ENCODE measurements around the gene PDE6C. TPM values are rescaled to one million over a fixed set of nuclear protein-coding genes. Genes with fewer than 3 reads are reported as not detected.

PDE6C gene
- total and polyA plus RNA-seq, 9 donors: 0.06 to 2.1 (median 0.75) TPM; not detected in 1

DNA sequence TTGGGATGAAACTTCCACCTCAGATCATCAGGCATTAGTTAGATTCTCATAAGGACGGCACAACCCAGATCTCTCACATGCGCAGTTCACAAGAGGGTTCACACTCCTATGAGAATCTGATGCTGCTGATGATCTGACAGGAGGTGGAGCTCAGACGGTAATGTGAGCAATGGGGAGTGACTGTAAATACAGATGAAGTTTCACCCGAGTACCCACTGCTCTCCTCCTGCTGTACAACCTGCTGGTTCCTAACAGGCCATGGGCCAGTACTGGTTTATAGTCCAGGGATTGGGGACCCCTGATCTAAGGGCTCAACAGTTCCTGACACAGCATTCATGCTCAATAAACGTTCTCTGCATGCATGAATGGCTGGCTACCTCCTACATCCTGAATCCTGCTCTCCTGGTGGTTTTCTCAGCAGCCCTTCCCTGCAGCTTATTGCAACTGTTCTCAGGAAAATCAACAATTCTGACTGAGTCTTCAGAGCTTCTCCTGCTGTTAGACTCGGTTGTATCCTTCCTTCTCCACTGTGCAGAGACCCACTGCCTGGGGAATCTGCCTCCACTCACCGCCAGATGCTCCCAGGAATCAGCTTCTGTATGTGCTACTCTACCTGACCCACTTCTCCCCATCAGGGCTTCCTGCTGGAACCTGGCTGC is 17.4 kb downstream of the PDE6C start:
- no peak overlapping the region for H3K27ac ChIP-seq (ENCODE audit: low read length)
- WGBS (ENCODE audit: insufficient coverage): 45% methylated on average over 5 of the region's 7 CpGs
- H3K27me3 ChIP-seq (ENCODE audit: control insufficient read depth, insufficient read depth, low read length): no peaks in the 10 kb centered on the region
- no peaks in the 10 kb centered on the region for H3K9me3 ChIP-seq (replicated peaks; ENCODE audit: control insufficient read depth, low read depth, low read length)
- H3K36me3 ChIP-seq (ENCODE audit: control insufficient read depth, insufficient read depth, low read length): no peaks in the 10 kb centered on the region
- no peak overlapping the region for H3K4me3 ChIP-seq (ENCODE audit: low read length)
- no peak for DNase-seq
- no peaks in the 10 kb centered on the region for H3K4me1 ChIP-seq (ENCODE audit: control insufficient read depth, insufficient read depth, low read length)

- peak; percentile 16 for DNase-seq
- 65% methylated on average over 15 of the region's 15 CpGs for WGBS (ENCODE audit: insufficient coverage)
- Histone ChIP-seq H3K27me3 (ENCODE audit: control insufficient read depth, insufficient read depth, low read length) (no peaks in the 10 kb centered on the region), H3K27ac (ENCODE audit: low read length) (no peak overlapping the region), H3K36me3 (ENCODE audit: control insufficient read depth, insufficient read depth, low read length) (no peaks in the 10 kb centered on the region), H3K9me3 (replicated peaks; ENCODE audit: control insufficient read depth, low read depth, low read length) (no peaks in the 10 kb centered on the region), H3K4me3 (ENCODE audit: low read length) (no peak overlapping the region), H3K4me1 (ENCODE audit: control insufficient read depth, insufficient read depth, low read length) (no peaks in the 10 kb centered on the region)
These were observed 18.6 kb downstream of the PDE6C start for GRCh38 chr10:93630625-93631557.

- H3K27ac ChIP-seq (ENCODE audit: low read length): no peak overlapping the region
- H3K36me3 ChIP-seq (ENCODE audit: control insufficient read depth, insufficient read depth, low read length): no peaks in the 10 kb centered on the region
- DNase-seq: no peak
- no peaks in the 10 kb centered on the region for H3K9me3 ChIP-seq (replicated peaks; ENCODE audit: control insufficient read depth, low read depth, low read length)
- WGBS (ENCODE audit: insufficient coverage): 92% methylated on average over 2 of the region's 7 CpGs
- no peak overlapping the region for H3K4me3 ChIP-seq (ENCODE audit: low read length)
- no peaks in the 10 kb centered on the region for H3K27me3 ChIP-seq (ENCODE audit: control insufficient read depth, insufficient read depth, low read length)
- no peaks in the 10 kb centered on the region for H3K4me1 ChIP-seq (ENCODE audit: control insufficient read depth, insufficient read depth, low read length)
These were observed 27.5 kb downstream of the PDE6C start for GRCh38 chr10:93639791-93640190.

DNA sequence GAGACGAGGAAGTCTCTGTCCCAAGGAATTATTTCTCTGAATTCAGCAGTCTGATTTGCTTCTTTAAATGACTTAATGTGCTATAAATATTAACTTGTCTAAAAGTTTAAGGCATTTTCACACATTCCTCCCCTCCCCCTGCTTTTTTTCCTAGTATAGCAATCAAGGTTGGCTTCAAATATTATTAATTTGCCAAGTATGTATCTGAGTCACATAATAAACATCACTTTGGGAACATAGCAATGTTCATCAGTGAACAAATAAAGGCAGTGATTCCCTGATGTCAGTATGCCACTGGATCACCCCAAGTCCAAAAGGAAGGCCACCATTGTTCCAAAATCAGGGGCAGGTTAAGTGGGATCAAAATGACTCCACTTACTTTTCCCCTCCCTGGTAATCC is 40.5 kb downstream of the PDE6C start:
- Histone ChIP-seq H3K4me1 (ENCODE audit: control insufficient read depth, insufficient read depth, low read length) (no peaks in the 10 kb centered on the region), H3K27me3 (ENCODE audit: control insufficient read depth, insufficient read depth, low read length) (no peaks in the 10 kb centered on the region), H3K27ac (ENCODE audit: low read length) (no peak overlapping the region), H3K9me3 (replicated peaks; ENCODE audit: control insufficient read depth, low read depth, low read length) (no peaks in the 10 kb centered on the region), H3K4me3 (ENCODE audit: low read length) (no peak overlapping the region), H3K36me3 (ENCODE audit: control insufficient read depth, insufficient read depth, low read length) (no peaks in the 10 kb centered on the region)
- no CpG with 5 or more reads among the region's 1 CpG for WGBS (ENCODE audit: insufficient coverage)
- no peak for DNase-seq

DNA sequence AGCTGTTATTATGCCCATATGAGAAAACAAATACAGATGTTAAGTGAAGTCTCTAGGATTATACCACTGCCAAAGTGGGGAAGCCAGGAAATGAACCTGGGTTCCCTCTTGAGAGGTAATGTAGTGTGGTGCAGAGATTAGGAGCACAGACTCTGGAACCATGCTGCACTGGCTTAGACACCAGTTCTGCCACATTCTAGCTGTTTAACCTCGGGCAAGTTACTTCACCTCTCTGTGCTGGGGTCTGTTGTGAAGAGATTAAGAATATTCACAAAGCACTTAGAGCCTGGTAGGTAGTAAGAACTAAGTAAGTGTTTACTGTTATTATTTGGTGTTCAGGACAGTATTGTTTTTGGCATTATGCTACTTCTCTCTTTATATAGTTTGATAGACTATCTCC is 41.9 kb downstream of the PDE6C start:
- no peak for DNase-seq
- no peaks in the 10 kb centered on the region for H3K4me1 ChIP-seq (ENCODE audit: control insufficient read depth, insufficient read depth, low read length)
- H3K4me3 ChIP-seq (ENCODE audit: low read length): no peak overlapping the region
- no CpG with 5 or more reads among the region's 1 CpG for WGBS (ENCODE audit: insufficient coverage)
- H3K27me3 ChIP-seq (ENCODE audit: control insufficient read depth, insufficient read depth, low read length): no peaks in the 10 kb centered on the region
- H3K36me3 ChIP-seq (ENCODE audit: control insufficient read depth, insufficient read depth, low read length): no peaks in the 10 kb centered on the region
- H3K9me3 ChIP-seq (replicated peaks; ENCODE audit: control insufficient read depth, low read depth, low read length): no peaks in the 10 kb centered on the region
- no peak overlapping the region for H3K27ac ChIP-seq (ENCODE audit: low read length)

- WGBS (ENCODE audit: insufficient coverage): no CpG with 5 or more reads among the region's 1 CpG
These were observed 43.8 kb downstream of the PDE6C start for GRCh38 chr10:93656155-93656554.

DNA sequence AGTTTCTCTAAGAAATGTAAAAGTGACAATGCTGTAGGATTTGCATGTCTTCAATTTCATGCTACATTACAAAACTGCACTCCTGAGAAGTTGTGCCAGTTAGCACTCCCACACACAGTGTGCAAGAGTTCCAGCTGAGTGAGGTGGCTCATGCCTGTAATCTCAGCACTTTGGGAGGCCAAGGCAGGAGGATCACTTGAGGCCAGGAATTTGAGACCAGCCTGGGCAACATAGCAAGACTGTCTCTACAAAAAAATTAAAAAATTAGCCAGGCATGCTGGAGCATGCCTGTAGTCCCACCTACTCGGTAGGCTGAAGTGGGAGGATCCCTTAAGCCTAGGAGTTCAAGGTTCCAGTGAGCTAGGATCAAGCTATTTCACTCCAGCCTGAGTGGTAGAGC is 45.4 kb downstream of the PDE6C start:
- no peaks in the 10 kb centered on the region for H3K9me3 ChIP-seq (replicated peaks; ENCODE audit: control insufficient read depth, low read depth, low read length)
- H3K36me3 ChIP-seq (ENCODE audit: control insufficient read depth, insufficient read depth, low read length): no peaks in the 10 kb centered on the region
- WGBS (ENCODE audit: insufficient coverage): no CpG with 5 or more reads among the region's 1 CpG

More at GRCh38 chr10:93656155-93656554, 43.8 kb downstream of the PDE6C start:
- no peak for DNase-seq
- H3K27ac ChIP-seq (ENCODE audit: low read length): no peak overlapping the region
- H3K36me3 ChIP-seq (ENCODE audit: control insufficient read depth, insufficient read depth, low read length): no peaks in the 10 kb centered on the region
- no peak overlapping the region for H3K4me3 ChIP-seq (ENCODE audit: low read length)
- H3K9me3 ChIP-seq (replicated peaks; ENCODE audit: control insufficient read depth, low read depth, low read length): no peaks in the 10 kb centered on the region
- no peaks in the 10 kb centered on the region for H3K4me1 ChIP-seq (ENCODE audit: control insufficient read depth, insufficient read depth, low read length)
- no peaks in the 10 kb centered on the region for H3K27me3 ChIP-seq (ENCODE audit: control insufficient read depth, insufficient read depth, low read length)

DNA sequence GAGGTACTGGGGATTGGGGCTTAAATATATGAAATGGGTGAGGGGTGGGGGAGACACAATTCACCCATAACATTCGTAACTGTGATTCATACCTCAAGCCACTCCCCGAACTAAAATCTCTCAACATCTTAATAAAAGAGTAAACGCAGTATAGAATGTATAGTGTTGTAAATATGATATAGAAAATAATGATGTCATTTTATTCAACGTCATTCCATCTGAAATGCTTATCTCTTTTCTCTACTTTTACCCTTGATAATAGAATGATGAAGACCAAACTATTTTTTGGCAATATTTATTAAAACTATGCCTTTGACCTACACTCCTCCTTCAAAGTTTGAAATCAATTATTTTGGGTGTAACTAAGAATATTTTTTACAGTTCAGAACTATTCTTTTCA is 53.7 kb downstream of the PDE6C start:
- H3K27ac ChIP-seq (ENCODE audit: low read length): no peak overlapping the region
- H3K9me3 ChIP-seq (replicated peaks; ENCODE audit: control insufficient read depth, low read depth, low read length): no peaks in the 10 kb centered on the region
- no peaks in the 10 kb centered on the region for H3K4me1 ChIP-seq (ENCODE audit: control insufficient read depth, insufficient read depth, low read length)
- no peaks in the 10 kb centered on the region for H3K27me3 ChIP-seq (ENCODE audit: control insufficient read depth, insufficient read depth, low read length)
- WGBS (ENCODE audit: insufficient coverage): no CpG with 5 or more reads among the region's 4 CpGs
- H3K4me3 ChIP-seq (ENCODE audit: low read length): no peak overlapping the region
- peaks cover 24% of the 10 kb centered on the region for H3K36me3 ChIP-seq (ENCODE audit: control insufficient read depth, insufficient read depth, low read length)
- DNase-seq: no peak

More for the DNA sequence above, 45.4 kb downstream of the PDE6C start:
- H3K4me3 ChIP-seq (ENCODE audit: low read length): no peak overlapping the region
- H3K27me3 ChIP-seq (ENCODE audit: control insufficient read depth, insufficient read depth, low read length): no peaks in the 10 kb centered on the region
- H3K4me1 ChIP-seq (ENCODE audit: control insufficient read depth, insufficient read depth, low read length): no peaks in the 10 kb centered on the region
- DNase-seq: no peak
- no peak overlapping the region for H3K27ac ChIP-seq (ENCODE audit: low read length)

GRCh38 chr10:93667795-93668194 is 55.5 kb downstream of the PDE6C start:
- no peaks in the 10 kb centered on the region for H3K9me3 ChIP-seq (replicated peaks; ENCODE audit: control insufficient read depth, low read depth, low read length)
- no peak for DNase-seq
- H3K4me3 ChIP-seq (ENCODE audit: low read length): no peak overlapping the region
- H3K27ac ChIP-seq (ENCODE audit: low read length): no peak overlapping the region
- WGBS (ENCODE audit: insufficient coverage): no CpG with 5 or more reads among the region's 3 CpGs
- H3K27me3 ChIP-seq (ENCODE audit: control insufficient read depth, insufficient read depth, low read length): no peaks in the 10 kb centered on the region
- H3K36me3 ChIP-seq (ENCODE audit: control insufficient read depth, insufficient read depth, low read length): peaks cover 26% of the 10 kb centered on the region
- no peaks in the 10 kb centered on the region for H3K4me1 ChIP-seq (ENCODE audit: control insufficient read depth, insufficient read depth, low read length)

DNA sequence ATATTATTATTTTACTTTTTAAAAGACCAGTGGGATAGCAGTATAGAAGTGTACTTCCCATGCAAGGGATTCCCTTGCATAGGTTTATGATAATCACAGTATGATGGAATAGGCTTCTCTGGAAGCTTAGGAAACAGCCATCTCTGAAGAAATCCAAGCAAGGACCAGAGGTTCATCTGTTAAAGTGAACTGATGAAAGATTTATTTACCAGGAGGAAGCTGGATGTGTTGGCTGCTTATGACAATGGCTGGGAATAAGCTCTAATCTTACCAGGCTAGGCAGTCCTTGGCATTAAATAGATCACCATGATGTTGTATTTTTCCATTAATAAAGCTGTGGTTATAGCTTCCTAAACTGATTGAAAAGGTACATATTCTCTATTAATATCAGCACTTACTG is 58.0 kb downstream of the PDE6C start:
- no peaks in the 10 kb centered on the region for H3K27me3 ChIP-seq (ENCODE audit: control insufficient read depth, insufficient read depth, low read length)
- DNase-seq: no peak
- H3K4me3 ChIP-seq (ENCODE audit: low read length): no peak overlapping the region
- no peaks in the 10 kb centered on the region for H3K9me3 ChIP-seq (replicated peaks; ENCODE audit: control insufficient read depth, low read depth, low read length)
- H3K4me1 ChIP-seq (ENCODE audit: control insufficient read depth, insufficient read depth, low read length): no peaks in the 10 kb centered on the region
- H3K27ac ChIP-seq (ENCODE audit: low read length): no peak overlapping the region
- peaks cover 30% of the 10 kb centered on the region for H3K36me3 ChIP-seq (ENCODE audit: control insufficient read depth, insufficient read depth, low read length)
